HepG2 (cell line): ENCODE results near the gene RAB5B. TPM values are rescaled to one million over a fixed set of nuclear protein-coding genes. Genes with fewer than 3 reads are reported as not detected.
A peak's percentile ranks its signal among the peaks of the same experiment; 100 is the strongest.

Source experiments
- CCAR2 ChIP-seq: fragments of 200-400 bp; formaldehyde crosslinking; optimal IDR thresholded peaks from 2 replicates; pipeline ENCODE3; 2018; ENCODE audit warnings: low read depth, mild to moderate bottlenecking, low read length, moderate library complexity
- E2F2 ChIP-seq: sonication (generic); formaldehyde crosslinking; IDR thresholded peaks from 2 replicates; pipeline ENCODE4 v1.4.0; 2020; ENCODE audit warnings: missing genetic modification reagents, borderline replicate concordance
- FOXA3 ChIP-seq: IDR thresholded peaks from 2 replicates; pipeline ENCODE4 v1.6.1; 2016; ENCODE audit warnings: missing genetic modification reagents, missing compliant biosample characterization
- HOXA7 ChIP-seq: sonication (generic); formaldehyde crosslinking; IDR thresholded peaks from 2 replicates; pipeline ENCODE4 v1.8.1; 2022; ENCODE audit warnings: mild to moderate bottlenecking, missing genetic modification reagents, moderate library complexity
- MEIS2 ChIP-seq: sonication (generic); formaldehyde crosslinking; IDR thresholded peaks from 2 replicates; pipeline ENCODE4 v1.9.0; 2021; ENCODE audit warnings: mild to moderate bottlenecking, missing genetic modification reagents
- MYPOP ChIP-seq: sonication (generic); formaldehyde crosslinking; IDR thresholded peaks from 2 replicates; pipeline ENCODE4 v1.8.1; 2023; ENCODE audit warnings: mild to moderate bottlenecking, moderate library complexity, missing genetic modification reagents
- NBN ChIP-seq: fragments of 450-650 bp; conservative IDR thresholded peaks from 2 replicates; pipeline ENCODE4 v1.6.1; 2017
- NFE2 ChIP-seq: sonication (generic); formaldehyde crosslinking; IDR thresholded peaks from 2 replicates; pipeline ENCODE4 v1.4.0; 2020; ENCODE audit warnings: missing genetic modification reagents
- NFKB2 ChIP-seq: sonication (generic); formaldehyde crosslinking; IDR thresholded peaks from 2 replicates; pipeline ENCODE4 v1.4.0; 2020; ENCODE audit warnings: missing genetic modification reagents, borderline replicate concordance
- NR2F6 ChIP-seq, 2 experiments: IDR thresholded peaks; 2 replicates each; pipeline ENCODE4 v1.6.1; 2016; ENCODE audit warnings: antibody characterized with exemption in 1 of 2, mild to moderate bottlenecking in 1 of 2
- PHB2 ChIP-seq: fragments of 450-650 bp; IDR thresholded peaks from 2 replicates; pipeline ENCODE4 v1.6.1; 2018; ENCODE audit not compliant: partially characterized antibody
- SCMH1 ChIP-seq: sonication (generic); formaldehyde crosslinking; IDR thresholded peaks from 2 replicates; pipeline ENCODE4 v1.9.0; 2021; ENCODE audit warnings: missing genetic modification reagents, mild to moderate bottlenecking, borderline replicate concordance
- SRY ChIP-seq: sonication (generic); formaldehyde crosslinking; IDR thresholded peaks from 2 replicates; pipeline ENCODE4 v1.8.0; 2022; ENCODE audit warnings: mild to moderate bottlenecking, missing genetic modification reagents
- TFDP2 ChIP-seq: sonication (generic); formaldehyde crosslinking; IDR thresholded peaks from 2 replicates; pipeline ENCODE4 v1.4.0; 2020; ENCODE audit warnings: missing genetic modification reagents
- USF2 ChIP-seq, 2 experiments: sonication (generic) in 1 of 2; formaldehyde crosslinking in 1 of 2; IDR thresholded peaks; 2 replicates each; pipeline versions ENCODE4 v1.5.1 to v1.6.1; 2011 to 2020; ENCODE audit warnings: borderline replicate concordance in 1 of 2, low read depth in 1 of 2, low read length in 1 of 2, mild to moderate bottlenecking in 1 of 2, missing genetic modification reagents in 1 of 2, moderate library complexity in 1 of 2
- ZBTB10 ChIP-seq: sonication (generic); formaldehyde crosslinking; IDR thresholded peaks from 2 replicates; pipeline ENCODE4 v1.4.0; 2020; ENCODE audit warnings: missing genetic modification reagents, borderline replicate concordance
- ZMAT3 ChIP-seq: sonication (generic); formaldehyde crosslinking; conservative IDR thresholded peaks from 2 replicates; pipeline ENCODE4 v1.7.0; 2021; ENCODE audit warnings: missing genetic modification reagents
- ZNF136 ChIP-seq: sonication (generic); formaldehyde crosslinking; IDR thresholded peaks from 2 replicates; pipeline ENCODE4 v1.8.1; 2022; ENCODE audit warnings: low read depth, mild to moderate bottlenecking, moderate library complexity, missing genetic modification reagents
- ZNF256 ChIP-seq: sonication (generic); formaldehyde crosslinking; conservative IDR thresholded peaks from 2 replicates; pipeline ENCODE4 v1.4.0; 2020; ENCODE audit warnings: missing genetic modification reagents
- ZNF563 ChIP-seq: sonication (generic); formaldehyde crosslinking; IDR thresholded peaks from 2 replicates; pipeline ENCODE4 v1.8.0; 2022; ENCODE audit warnings: mild to moderate bottlenecking, moderate library complexity, missing genetic modification reagents
- polyA plus RNA-seq, 8 experiments: library from polyadenylated mRNA; depleted of rRNA in 3 of 8; stranded (reverse) in 7 of 8; unstranded in 1 of 8; fragments of >200 nt; fragmentation: Illumina TruSeq in 4 of 8; extraction: Trizol in 4 of 8; gene quantifications; 2 replicates each; pipeline versions ENCODE4 v1.2.1 to v1.2.3, GENCODE V29; 2011 to 2016; ENCODE audit warnings: low read depth in 4 of 8, missing spikeins in 1 of 8, mixed read lengths in 1 of 8; ENCODE audit not compliant: insufficient read depth in 1 of 8
- total RNA-seq, 5 experiments: library from RNA; depleted of rRNA; stranded (reverse); fragments of >200 nt; fragmentation: Illumina TruSeq; extraction: Trizol; gene quantifications; 2 replicates each; pipeline ENCODE4 v1.2.3, GENCODE V29; 2016; ENCODE audit warnings: low read depth in 1 of 5

RAB5B gene
- total and polyA plus RNA-seq, 2 of the 13 experiments (the other 11 are each of a cell fraction or from before 2014, with no cell fraction given) = 26.0 to 68.3 TPM

- TF ChIP-seq MYPOP (CRISPR knock-in tag) = no peak; the same call in 1 of the 2 replicates
- no peak for TF ChIP-seq CCAR2
- no peak for TF ChIP-seq NBN
- TF ChIP-seq NFKB2 (CRISPR knock-in tag) = no peak
- TF ChIP-seq ZMAT3 = peak; percentile 52; the same call in 1 of the 2 replicates
- no peak for TF ChIP-seq SCMH1 (CRISPR knock-in tag)
- no peak; the same call in 1 of the 2 replicates for TF ChIP-seq FOXA3 (CRISPR knock-in tag)
- TF ChIP-seq NFE2 (CRISPR knock-in tag) = no peak
- peak; percentile 33; the same call in 1 of the 2 replicates for TF ChIP-seq ZBTB10
- no peak for TF ChIP-seq SRY (CRISPR knock-in tag)
- TF ChIP-seq TFDP2 (CRISPR knock-in tag) = no peak
- TF ChIP-seq NR2F6 (IDR thresholded peaks at IDR 0.05) = no peak
- no peak; the same call in 1 of the 2 replicates for TF ChIP-seq NR2F6 (CRISPR knock-in tag; IDR thresholded peaks at IDR 0.05)
- TF ChIP-seq MEIS2 (CRISPR knock-in tag) = peak; percentile 40; the same call in 1 of the 2 replicates
- TF ChIP-seq E2F2 (CRISPR knock-in tag) = peak; percentile 59; the same call in 1 of the 2 replicates
- TF ChIP-seq ZNF563 (CRISPR knock-in tag) = no peak; the same call in 1 of the 2 replicates
- TF ChIP-seq ZNF136 (CRISPR knock-in tag) = no peak
- no peak; the same call in 1 of the 2 replicates for TF ChIP-seq ZNF256 (CRISPR knock-in tag)
- no peak for TF ChIP-seq USF2 (IDR thresholded peaks at IDR 0.05; ENCODE audit: low read depth, low read length)
- TF ChIP-seq USF2 (CRISPR knock-in tag; IDR thresholded peaks at IDR 0.05; ENCODE audit: borderline replicate concordance) = no peak
- TF ChIP-seq PHB2 = no peak
- TF ChIP-seq HOXA7 (CRISPR knock-in tag) = no peak
Measured at GRCh38 chr12:55926738-55927587, 46.9 kb upstream of the RAB5B start (continued).
